EL (cell line): ENCODE data around the gene AGL.
"Not testable (repeated sequence)": the region's sequence is repeated elsewhere in the genome, so short reads cannot be mapped to it uniquely, and the experiment has no call there.

Experiments
- DNase-seq: peaks from one replicate; pipeline ENCODE4 v3.0.0-alpha.2; 2016

AGL gene

GRCh38 chr1:99851850-99852454 lies 1.8 kb downstream of the AGL start:
- DNase-seq = no peak

GRCh38 chr1:99852648-99853047 lies 2.5 kb downstream of the AGL start:
- DNase-seq = no peak

GRCh38 chr1:99855914-99856450 lies 5.8 kb downstream of the AGL start:
- peak; percentile 11 for DNase-seq

GRCh38 chr1:99857041-99857440 lies 6.9 kb downstream of the AGL start:
- DNase-seq = not testable (repeated sequence)

GRCh38 chr1:99858286-99858685 lies 8.1 kb downstream of the AGL start:
- DNase-seq = no peak

- no peak for DNase-seq
These were observed 8.7 kb downstream of the AGL start for GRCh38 chr1:99858881-99859280.

GRCh38 chr1:99860703-99861102 lies 10.5 kb downstream of the AGL start:
- no peak for DNase-seq

GRCh38 chr1:99867682-99868081 lies 17.5 kb downstream of the AGL start:
- DNase-seq = no peak

GRCh38 chr1:99869304-99869703 lies 19.1 kb downstream of the AGL start:
- no peak for DNase-seq

- no peak for DNase-seq
These were observed 19.6 kb downstream of the AGL start for GRCh38 chr1:99869723-99870122.

- DNase-seq = no peak
These were observed 21.9 kb downstream of the AGL start for GRCh38 chr1:99872063-99872462.

GRCh38 chr1:99877568-99877967 lies 27.4 kb downstream of the AGL start:
- DNase-seq = no peak

GRCh38 chr1:99886179-99886578 lies 36.0 kb downstream of the AGL start:
- no peak for DNase-seq

- DNase-seq = no peak
These were observed 36.7 kb downstream of the AGL start for GRCh38 chr1:99886841-99887240.

- no peak for DNase-seq
These were observed 37.7 kb downstream of the AGL start for GRCh38 chr1:99887890-99888289.

- DNase-seq = no peak
These were observed 41.8 kb downstream of the AGL start for GRCh38 chr1:99891997-99892396.

- DNase-seq = not testable (repeated sequence)
These were observed 53.1 kb downstream of the AGL start for GRCh38 chr1:99903278-99903677.

- no peak for DNase-seq
These were observed 56.4 kb downstream of the AGL start for GRCh38 chr1:99906535-99906934.

GRCh38 chr1:99917214-99917613 lies 67.1 kb downstream of the AGL start:
- no peak for DNase-seq

- DNase-seq = peak; percentile 4
These were observed 69.1 kb downstream of the AGL start for GRCh38 chr1:99919220-99919619.

GRCh38 chr1:99934801-99935200 lies 84.6 kb downstream of the AGL start:
- no peak for DNase-seq

- DNase-seq = no peak
These were observed 85.4 kb downstream of the AGL start for GRCh38 chr1:99935534-99935933.

GRCh38 chr1:99936071-99936470 lies 85.9 kb downstream of the AGL start:
- DNase-seq = no peak

- no peak for DNase-seq
These were observed 92.6 kb downstream of the AGL start for GRCh38 chr1:99942723-99943122.

- peak; percentile 40 for DNase-seq
These were observed 93.1 kb downstream of the AGL start for GRCh38 chr1:99943223-99943794.
